ENCODE results near the gene FUT8.

Gene FUT8

GRCh38 chr14:65483647-65484046, 71.1 kb downstream of the FUT8 start:
- no peak for DNase-seq (ENCODE audit: low read depth)
- no peak overlapping the region for H3K4me3 ChIP-seq (ENCODE audit: low read depth, low read length)

GRCh38 chr14:65485516-65485915, 73.0 kb downstream of the FUT8 start:
- no peak overlapping the region for H3K4me3 ChIP-seq (ENCODE audit: low read depth, low read length)
- DNase-seq (ENCODE audit: low read depth), result no peak

GRCh38 chr14:65486863-65487262, 74.3 kb downstream of the FUT8 start:
- H3K4me3 ChIP-seq (ENCODE audit: low read depth, low read length), result no peak overlapping the region
- no peak for DNase-seq (ENCODE audit: low read depth)

- no peak overlapping the region for H3K4me3 ChIP-seq (ENCODE audit: low read depth, low read length)
- no peak for DNase-seq (ENCODE audit: low read depth)
Measured at GRCh38 chr14:65487783-65488494, 75.4 kb downstream of the FUT8 start.

- no peak for DNase-seq (ENCODE audit: low read depth)
- no peak overlapping the region for H3K4me3 ChIP-seq (ENCODE audit: low read depth, low read length)
Measured at GRCh38 chr14:65491274-65491673, 78.7 kb downstream of the FUT8 start.

GRCh38 chr14:65492266-65492665, 79.7 kb downstream of the FUT8 start:
- DNase-seq (ENCODE audit: low read depth), result no peak
- no peak overlapping the region for H3K4me3 ChIP-seq (ENCODE audit: low read depth, low read length)

GRCh38 chr14:65495196-65495595, 82.7 kb downstream of the FUT8 start:
- no peak for DNase-seq (ENCODE audit: low read depth)

GRCh38 chr14:65496178-65496993, 83.9 kb downstream of the FUT8 start:
- H3K4me3 ChIP-seq (ENCODE audit: low read depth, low read length), result no peak overlapping the region
- no peak for DNase-seq (ENCODE audit: low read depth)

More at GRCh38 chr14:65495196-65495595, 82.7 kb downstream of the FUT8 start:
- no peak overlapping the region for H3K4me3 ChIP-seq (ENCODE audit: low read depth, low read length)

GRCh38 chr14:65499138-65499537, 86.6 kb downstream of the FUT8 start:
- DNase-seq (ENCODE audit: low read depth), result no peak
- H3K4me3 ChIP-seq (ENCODE audit: low read depth, low read length), result no peak overlapping the region

GRCh38 chr14:65500075-65500474, 87.5 kb downstream of the FUT8 start:
- no peak for DNase-seq (ENCODE audit: low read depth)
- no peak overlapping the region for H3K4me3 ChIP-seq (ENCODE audit: low read depth, low read length)

GRCh38 chr14:65501328-65501727, 88.8 kb downstream of the FUT8 start:
- no peak for DNase-seq (ENCODE audit: low read depth)
- no peak overlapping the region for H3K4me3 ChIP-seq (ENCODE audit: low read depth, low read length)

GRCh38 chr14:65502676-65503124, 90.2 kb downstream of the FUT8 start:
- peak; percentile 40 for DNase-seq (ENCODE audit: low read depth)
- no peak overlapping the region for H3K4me3 ChIP-seq (ENCODE audit: low read depth, low read length)

- no peak for DNase-seq (ENCODE audit: low read depth)
- H3K4me3 ChIP-seq (ENCODE audit: low read depth, low read length), result no peak overlapping the region
Measured at GRCh38 chr14:65503771-65504170, 91.2 kb downstream of the FUT8 start.

- DNase-seq (ENCODE audit: low read depth), result no peak
- no peak overlapping the region for H3K4me3 ChIP-seq (ENCODE audit: low read depth, low read length)
Measured at GRCh38 chr14:65506801-65507200, 94.3 kb downstream of the FUT8 start.

- no peak overlapping the region for H3K4me3 ChIP-seq (ENCODE audit: low read depth, low read length)
Measured at GRCh38 chr14:65509842-65510241, 97.3 kb downstream of the FUT8 start.

GRCh38 chr14:65513671-65514070, 101.1 kb downstream of the FUT8 start:
- no peak overlapping the region for H3K4me3 ChIP-seq (ENCODE audit: low read depth, low read length)
- no peak for DNase-seq (ENCODE audit: low read depth)

More at GRCh38 chr14:65509842-65510241, 97.3 kb downstream of the FUT8 start:
- no peak for DNase-seq (ENCODE audit: low read depth)

- H3K4me3 ChIP-seq (ENCODE audit: low read depth, low read length), result no peak overlapping the region
- no peak for DNase-seq (ENCODE audit: low read depth)
Measured at GRCh38 chr14:65517635-65518542, 105.4 kb downstream of the FUT8 start.

- no peak for DNase-seq (ENCODE audit: low read depth)
- H3K4me3 ChIP-seq (ENCODE audit: low read depth, low read length), result no peak overlapping the region
Measured at GRCh38 chr14:65528069-65528468, 115.5 kb downstream of the FUT8 start.

GRCh38 chr14:65531148-65531547, 118.6 kb downstream of the FUT8 start:
- no peak overlapping the region for H3K4me3 ChIP-seq (ENCODE audit: low read depth, low read length)
- no peak for DNase-seq (ENCODE audit: low read depth)

Measured in skeletal muscle cell (primary cell).